GM13977 (cell line): ENCODE measurements around the gene DOCK3.
"Not testable (repeated sequence)": the region's sequence is repeated elsewhere in the genome, so short reads cannot be mapped to it uniquely, and the experiment has no call there.

Experiments
- DNase-seq: peaks from one replicate; pipeline ENCODE4 v3.0.0; 2012; ENCODE audit warnings: low spot score
- in situ Hi-C: fragments of 300-500 bp; cut with MboI; formaldehyde crosslinking; loops from one replicate; pipeline ENCODE4 v1.12.0; 2022; ENCODE audit warnings: low sequenced_read_pairs, low pct_unique_long_range_greater_than_20kb, mixed read lengths, inconsistent platforms; ENCODE audit not compliant: unreplicated experiment
- TF ChIP-seq, protein P1 (sequence below): IDR thresholded peaks from 2 replicates; pipeline ENCODE4 v1.5.1; 2012; ENCODE audit warnings: mild to moderate bottlenecking, control low read depth; ENCODE audit not compliant: insufficient read depth; ENCODE audit errors: extremely low read depth, missing control alignments

Gene DOCK3

DNA sequence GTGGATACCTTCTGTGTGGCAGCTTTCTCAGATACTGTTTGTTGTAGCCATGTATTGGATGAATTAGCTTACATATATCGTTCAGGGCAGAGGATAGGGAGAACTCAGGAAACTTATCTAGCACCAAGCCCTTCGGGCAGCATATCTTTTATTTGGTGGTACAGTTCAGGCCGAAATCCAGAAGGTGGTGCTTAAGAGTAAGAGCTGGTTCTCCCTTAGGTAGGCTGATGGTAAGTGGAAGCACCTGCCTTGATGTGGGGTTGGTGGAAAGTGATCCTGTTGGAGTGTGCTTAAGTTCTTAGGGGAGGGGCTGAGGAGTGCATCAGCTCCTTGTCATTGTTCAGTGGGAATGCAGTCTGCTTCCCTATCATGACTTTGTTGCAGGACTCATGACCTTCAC lies 187.5 kb downstream of the DOCK3 start:
- in situ Hi-C loops, result no loop called here
- no peak for DNase-seq
- TF ChIP-seq, protein P1, sequence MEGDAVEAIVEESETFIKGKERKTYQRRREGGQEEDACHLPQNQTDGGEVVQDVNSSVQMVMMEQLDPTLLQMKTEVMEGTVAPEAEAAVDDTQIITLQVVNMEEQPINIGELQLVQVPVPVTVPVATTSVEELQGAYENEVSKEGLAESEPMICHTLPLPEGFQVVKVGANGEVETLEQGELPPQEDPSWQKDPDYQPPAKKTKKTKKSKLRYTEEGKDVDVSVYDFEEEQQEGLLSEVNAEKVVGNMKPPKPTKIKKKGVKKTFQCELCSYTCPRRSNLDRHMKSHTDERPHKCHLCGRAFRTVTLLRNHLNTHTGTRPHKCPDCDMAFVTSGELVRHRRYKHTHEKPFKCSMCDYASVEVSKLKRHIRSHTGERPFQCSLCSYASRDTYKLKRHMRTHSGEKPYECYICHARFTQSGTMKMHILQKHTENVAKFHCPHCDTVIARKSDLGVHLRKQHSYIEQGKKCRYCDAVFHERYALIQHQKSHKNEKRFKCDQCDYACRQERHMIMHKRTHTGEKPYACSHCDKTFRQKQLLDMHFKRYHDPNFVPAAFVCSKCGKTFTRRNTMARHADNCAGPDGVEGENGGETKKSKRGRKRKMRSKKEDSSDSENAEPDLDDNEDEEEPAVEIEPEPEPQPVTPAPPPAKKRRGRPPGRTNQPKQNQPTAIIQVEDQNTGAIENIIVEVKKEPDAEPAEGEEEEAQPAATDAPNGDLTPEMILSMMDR, result no peak

- no peak for DNase-seq
- TF ChIP-seq, protein P1, result no peak
- in situ Hi-C loops, result no loop called here
Observed at GRCh38 chr3:50873376-50874157, 198.8 kb downstream of the DOCK3 start.

GRCh38 chr3:50874876-50875275 lies 200.1 kb downstream of the DOCK3 start:
- in situ Hi-C loops, DNase-seq: not testable (repeated sequence)

DNA sequence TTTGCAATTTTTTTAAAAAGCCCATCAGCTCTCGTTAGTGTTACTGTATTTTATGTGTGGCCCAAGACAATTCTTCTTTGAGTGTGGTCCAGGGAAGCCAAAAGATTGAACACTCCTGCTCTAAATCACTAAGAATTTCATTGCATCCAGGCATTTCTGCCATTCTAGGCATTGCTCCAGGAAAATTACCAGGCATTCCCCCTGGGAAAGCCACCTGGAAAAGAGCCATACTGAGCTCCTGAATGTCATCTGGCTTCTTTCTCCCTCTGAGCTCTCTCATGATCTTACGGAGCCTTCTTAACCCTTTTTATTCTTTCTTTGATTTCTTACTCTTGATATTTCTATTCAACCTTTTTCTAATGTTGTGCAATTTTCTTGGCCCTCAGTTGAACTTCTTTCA lies 202.2 kb downstream of the DOCK3 start:
- TF ChIP-seq, protein P1, result no peak
- no peak for DNase-seq
- in situ Hi-C loops, result no loop called here

- DNase-seq, in situ Hi-C loops: not testable (repeated sequence)
Observed at GRCh38 chr3:50882733-50883132, 208.0 kb downstream of the DOCK3 start.

DNA sequence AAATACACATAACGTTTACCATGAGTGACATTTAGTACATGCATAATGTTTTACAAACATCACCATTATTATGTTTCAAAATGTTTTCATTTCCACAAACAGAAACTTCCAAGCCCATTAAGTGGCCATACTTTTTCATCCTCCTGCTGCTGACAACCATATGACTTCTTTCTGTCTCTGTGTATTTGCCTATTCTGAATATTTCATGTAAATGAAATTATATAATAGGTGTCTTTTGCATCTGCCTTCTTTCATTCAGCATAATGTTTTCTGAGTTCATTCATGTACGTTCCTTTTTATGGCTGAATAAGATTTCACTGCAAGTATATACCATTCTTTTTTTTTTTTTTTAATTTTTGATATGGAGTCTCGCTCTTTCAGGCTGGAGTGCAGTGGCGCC lies 209.0 kb downstream of the DOCK3 start:
- in situ Hi-C loops, result no loop called here
- DNase-seq, result no peak
- TF ChIP-seq, protein P1, result no peak

DNA sequence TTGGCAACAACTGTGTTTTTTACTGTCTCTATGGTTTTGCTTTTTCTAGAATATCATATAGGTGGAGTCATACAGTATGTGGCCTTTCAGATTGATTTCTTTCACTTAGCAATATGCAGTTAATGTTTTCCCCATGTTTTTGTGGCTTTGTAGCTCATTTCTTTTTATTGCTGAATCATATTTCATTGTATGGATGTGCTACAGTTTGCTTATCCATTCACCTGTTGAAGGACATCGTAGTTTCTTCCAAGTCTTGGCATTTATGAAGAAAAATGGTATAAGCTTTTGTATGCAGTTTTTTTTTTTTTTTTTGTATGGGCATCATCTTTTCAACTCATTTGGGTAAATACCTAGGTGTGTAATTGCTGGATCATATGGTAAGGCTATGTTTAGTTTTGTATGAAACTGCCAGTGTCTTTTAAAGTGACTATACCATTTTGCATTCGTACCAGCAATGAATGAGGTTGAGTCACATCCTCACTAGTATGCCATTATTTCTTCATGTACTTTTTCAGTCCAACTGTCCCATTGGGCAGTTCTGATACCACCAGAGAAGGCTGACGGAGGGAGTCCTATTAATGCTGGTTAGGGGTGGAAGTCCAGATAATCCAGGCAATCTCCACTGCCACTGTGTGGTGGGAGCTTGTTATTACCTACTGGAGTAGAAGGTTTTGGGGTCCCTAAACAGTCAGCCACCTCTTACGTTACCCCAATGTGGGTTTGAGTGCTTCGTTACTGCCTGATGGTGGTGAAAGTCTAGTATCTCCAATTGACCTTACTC lies 210.5 kb downstream of the DOCK3 start:
- in situ Hi-C loops, result no loop called here
- no peak for DNase-seq
- TF ChIP-seq, protein P1, result no peak
